Upper lobe of left lung (tissue), 6 donors: ENCODE results near the gene SAMD11. TPM values are rescaled to one million over a fixed set of nuclear protein-coding genes. Genes with fewer than 3 reads are reported as not detected.

ENCODE experiments used
- ATAC-seq, 2 donors: fragments of 200-7000 bp; cut with Tn5 transposase; one replicate each; pipeline ENCODE4 v1.9.1; 2022; ENCODE audit warnings: mild to moderate bottlenecking in 2 of 2, moderate library complexity in 2 of 2; ENCODE audit not compliant: low FRiP score in 2 of 2
- DNase-seq, 2 donors: peaks; one replicate each; pipeline ENCODE4 v3.0.0-alpha.2; 2019 to 2020
- H3K27ac ChIP-seq, 4 donors: fragments of 200-600 bp; sonication (generic); one replicate each; pipeline ENCODE4 v1.5.1; 2016 to 2019
- H3K27me3 ChIP-seq, 4 donors: fragments of 200-600 bp; sonication (generic); one replicate each; pipeline ENCODE4 v1.5.1; 2017 to 2019
- H3K36me3 ChIP-seq, 4 donors: fragments of 200-600 bp; sonication (generic); one replicate each; pipeline ENCODE4 v1.5.1; 2016 to 2019
- H3K4me1 ChIP-seq, 4 donors: fragments of 200-600 bp; sonication (generic); one replicate each; pipeline ENCODE4 v1.5.1; 2018 to 2019
- H3K4me3 ChIP-seq, 4 donors: fragments of 200-600 bp; sonication (generic); one replicate each; pipeline ENCODE4 v1.5.1; 2017 to 2019; ENCODE audit warnings: mild to moderate bottlenecking in 2 of 4, moderate library complexity in 1 of 4
- H3K9me3 ChIP-seq, 4 donors: fragments of 200-600 bp; sonication (generic); one replicate each; pipeline ENCODE4 v1.5.1; 2018 to 2019
- EP300 ChIP-seq, 4 donors: sonication (generic); formaldehyde crosslinking; IDR thresholded peaks; one replicate each; pipeline ENCODE4 v1.5.1; 2017; ENCODE audit warnings: antibody characterized with exemption in 4 of 4, control low read depth in 2 of 4
- POLR2A ChIP-seq, 4 donors: fragments of 450-650 bp; IDR thresholded peaks; one replicate each; pipeline ENCODE4 v1.5.1; 2016 to 2017; ENCODE audit warnings: antibody characterized with exemption in 4 of 4, mild to moderate bottlenecking in 2 of 4
- POLR2AphosphoS5 ChIP-seq, 2 donors: sonication (generic); formaldehyde crosslinking; IDR thresholded peaks; one replicate each; pipeline ENCODE4 v1.5.1; 2017; ENCODE audit warnings: antibody characterized with exemption in 2 of 2
- WGBS, 2 donors: methylation state at CpG; one replicate each; pipeline ENCODE4 v1.1.5; 2017 to 2018; 5-methylcytosine and 5-hydroxymethylcytosine counted together
- total RNA-seq, 6 donors: library from RNA; depleted of rRNA in 4 of 6; stranded (reverse); fragments of >200 nt in 4 of 6; gene quantifications; one replicate each; pipeline versions ENCODE4 v1.1.0 to v1.2.1, GENCODE V29; 2016 to 2021
- TF ChIP-seq, protein P1 (sequence below), 6 experiments: fragments of 450-650 bp in 4 of 6; fragments of 200-600 bp in 2 of 6; sonication (generic) in 2 of 6; IDR thresholded peaks; one replicate each; pipeline ENCODE4 v1.5.1; 2016 to 2019; ENCODE audit warnings: antibody characterized with exemption in 6 of 6
- donor health status: DM: no; HTN: no; CAD: no; lungs with moderate emphysema.
- donor health status: DM: no; HTN: yes; CAD: no; lungs with severe emphysema.

Gene SAMD11
- total RNA-seq, 6 donors from 2014 or later = 1.0 to 9.3 (median 2.4) TPM

DNA sequence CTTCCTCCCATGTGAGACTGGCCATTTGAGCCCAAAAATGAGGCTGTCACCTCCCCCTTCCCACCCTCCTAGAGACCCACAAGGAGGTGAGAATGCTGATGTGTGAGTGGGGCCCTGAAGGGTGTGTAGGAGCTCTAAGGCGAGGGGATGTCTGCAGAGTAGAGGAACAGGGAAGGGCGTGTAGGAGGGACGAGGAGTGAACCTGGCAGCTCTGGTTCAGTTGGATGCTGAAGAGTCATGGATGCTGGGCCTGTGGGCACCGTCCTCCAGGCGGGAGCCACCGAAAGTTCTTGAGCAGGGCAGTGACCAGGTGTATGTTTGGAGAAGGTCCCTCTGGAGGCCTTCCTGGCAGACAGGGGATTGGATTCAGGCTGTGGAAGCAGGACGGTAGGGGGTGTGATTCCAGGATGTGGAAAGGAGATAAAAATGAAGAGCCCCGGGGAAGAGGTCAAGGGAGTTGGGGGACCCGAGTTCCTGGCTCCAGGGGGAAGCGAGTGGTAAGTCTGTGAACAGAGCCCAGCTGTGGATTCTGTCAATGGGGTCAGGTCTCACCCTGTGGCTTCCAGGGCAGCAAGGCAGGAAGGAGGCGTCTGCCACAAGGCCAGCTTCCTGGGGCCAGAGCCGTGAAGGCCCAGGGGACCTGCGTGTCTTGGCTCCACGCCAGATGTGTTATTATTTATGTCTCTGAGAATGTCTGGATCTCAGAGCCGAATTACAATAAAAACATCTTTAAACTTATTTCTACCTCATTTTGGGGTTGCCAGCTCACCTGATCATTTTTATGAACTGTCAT, 7.9 kb downstream of the SAMD11 start:
- DNase-seq (peak in 1 of 2 donors; percentile 1), ATAC-seq (no peak)
- no peak overlapping the region for H3K4me3 ChIP-seq
- no peaks in the 10 kb centered on the region for H3K9me3 ChIP-seq
- peaks cover 4 to 21% (median 16%) of the 10 kb centered on the region in 4 donors for H3K4me1 ChIP-seq
- H3K27ac ChIP-seq = no peak overlapping the region
- TF ChIP-seq POLR2A (IDR thresholded peaks at IDR 0.05) = no peak
- TF ChIP-seq, protein P1, sequence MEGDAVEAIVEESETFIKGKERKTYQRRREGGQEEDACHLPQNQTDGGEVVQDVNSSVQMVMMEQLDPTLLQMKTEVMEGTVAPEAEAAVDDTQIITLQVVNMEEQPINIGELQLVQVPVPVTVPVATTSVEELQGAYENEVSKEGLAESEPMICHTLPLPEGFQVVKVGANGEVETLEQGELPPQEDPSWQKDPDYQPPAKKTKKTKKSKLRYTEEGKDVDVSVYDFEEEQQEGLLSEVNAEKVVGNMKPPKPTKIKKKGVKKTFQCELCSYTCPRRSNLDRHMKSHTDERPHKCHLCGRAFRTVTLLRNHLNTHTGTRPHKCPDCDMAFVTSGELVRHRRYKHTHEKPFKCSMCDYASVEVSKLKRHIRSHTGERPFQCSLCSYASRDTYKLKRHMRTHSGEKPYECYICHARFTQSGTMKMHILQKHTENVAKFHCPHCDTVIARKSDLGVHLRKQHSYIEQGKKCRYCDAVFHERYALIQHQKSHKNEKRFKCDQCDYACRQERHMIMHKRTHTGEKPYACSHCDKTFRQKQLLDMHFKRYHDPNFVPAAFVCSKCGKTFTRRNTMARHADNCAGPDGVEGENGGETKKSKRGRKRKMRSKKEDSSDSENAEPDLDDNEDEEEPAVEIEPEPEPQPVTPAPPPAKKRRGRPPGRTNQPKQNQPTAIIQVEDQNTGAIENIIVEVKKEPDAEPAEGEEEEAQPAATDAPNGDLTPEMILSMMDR (IDR thresholded peaks at IDR 0.05) = no peak
- TF ChIP-seq EP300 (IDR thresholded peaks at IDR 0.05) = no peak
- no peak for TF ChIP-seq POLR2AphosphoS5 (IDR thresholded peaks at IDR 0.05)
- peaks cover 3 to 25% (median 16%) of the 10 kb centered on the region in 4 donors for H3K27me3 ChIP-seq
- 55 to 56% methylated on average over 15 of the region's 15 CpGs for WGBS, 2 donors
- no peaks in the 10 kb centered on the region for H3K36me3 ChIP-seq

DNA sequence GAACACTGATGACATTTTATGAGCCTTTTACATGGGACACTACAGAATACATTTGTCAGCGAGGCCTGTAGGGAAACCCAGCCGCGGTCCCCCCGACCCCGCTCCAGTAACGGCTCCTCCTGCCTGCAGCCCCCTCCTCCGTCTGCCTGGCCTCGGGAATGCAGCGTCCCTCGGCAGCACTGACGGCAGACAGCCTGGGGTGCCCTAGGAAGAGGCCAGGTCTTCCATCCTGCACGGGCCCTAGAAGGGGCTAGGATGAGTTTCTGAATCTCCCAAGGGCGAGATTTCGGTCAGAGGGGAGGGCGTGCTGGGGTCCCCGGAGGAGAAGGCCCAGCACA, 8.4 kb downstream of the SAMD11 start:
- Histone ChIP-seq H3K27me3 (peaks cover 2 to 19% (median 15%) of the 10 kb centered on the region in 4 donors), H3K36me3 (no peaks in the 10 kb centered on the region), H3K4me1 (peaks cover 4 to 21% (median 16%) of the 10 kb centered on the region in 4 donors), H3K27ac (no peak overlapping the region), H3K9me3 (no peaks in the 10 kb centered on the region), H3K4me3 (no peak overlapping the region)
- peak in 1 of 2 donors; percentile 65 for DNase-seq
- no peak for TF ChIP-seq POLR2AphosphoS5 (IDR thresholded peaks at IDR 0.05)
- TF ChIP-seq, protein P1 (IDR thresholded peaks at IDR 0.05) = no peak
- TF ChIP-seq POLR2A (IDR thresholded peaks at IDR 0.05) = no peak
- no peak for TF ChIP-seq EP300 (IDR thresholded peaks at IDR 0.05)
- no peak for ATAC-seq
- WGBS, 2 donors = 64 to 70% methylated on average over 11 to 16 of the region's 16 CpGs

DNA sequence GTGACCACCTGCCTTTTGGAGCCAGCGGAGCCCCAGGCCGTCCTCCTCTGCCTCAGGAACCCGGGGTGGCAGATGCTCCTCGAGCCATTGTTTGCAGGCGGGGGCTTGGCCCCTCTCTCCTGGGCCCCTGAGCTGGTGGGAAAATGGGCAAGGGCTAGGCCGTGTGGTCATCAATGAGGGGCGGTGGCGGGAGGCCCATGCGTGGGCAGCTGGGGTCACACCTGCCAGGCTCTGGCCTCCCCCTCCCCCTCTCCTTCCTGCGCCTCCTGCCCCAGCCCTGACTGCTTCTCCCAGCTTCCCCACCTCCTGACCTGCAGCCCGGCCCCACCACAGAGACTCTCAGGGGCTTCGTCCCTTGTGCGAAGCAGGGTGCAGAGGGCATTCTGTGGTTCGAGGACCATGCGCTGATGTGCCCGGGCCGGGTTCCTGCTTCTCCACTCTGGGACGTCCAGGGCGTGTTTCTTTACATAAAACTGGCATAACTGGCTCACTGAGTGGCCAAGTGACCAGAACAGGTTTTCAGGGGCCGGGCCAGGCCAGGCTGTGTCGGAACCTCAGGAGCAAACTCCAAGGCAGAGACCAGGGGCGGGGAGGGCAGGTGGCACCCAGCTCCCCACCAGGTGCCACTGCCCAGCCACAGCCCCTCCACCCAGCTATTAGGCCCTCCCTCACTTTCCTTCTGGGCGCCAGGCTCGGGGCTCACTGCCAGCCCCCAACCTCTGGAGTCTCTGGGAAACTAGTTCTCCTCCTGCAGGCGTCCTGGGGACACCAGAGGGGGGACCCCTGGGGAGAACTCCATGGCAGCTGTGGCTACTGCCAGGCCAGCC, 9.3 kb downstream of the SAMD11 start:
- Histone ChIP-seq H3K27ac (no peak overlapping the region), H3K36me3 (no peaks in the 10 kb centered on the region), H3K4me3 (no peak overlapping the region), H3K9me3 (no peaks in the 10 kb centered on the region), H3K4me1 (peaks cover 4 to 21% (median 16%) of the 10 kb centered on the region in 4 donors), H3K27me3 (peaks cover 2 to 18% (median 14%) of the 10 kb centered on the region in 4 donors)
- 58 to 61% methylated on average over 23 of the region's 25 CpGs for WGBS, 2 donors
- ATAC-seq (peak in 1 of 2 donors; percentile 85), DNase-seq (peak; percentile 66 to 89)
- peak in 1 of 4 donors; percentile 13 for TF ChIP-seq POLR2A (IDR thresholded peaks at IDR 0.05)
- TF ChIP-seq EP300 (IDR thresholded peaks at IDR 0.05) = no peak

DNA sequence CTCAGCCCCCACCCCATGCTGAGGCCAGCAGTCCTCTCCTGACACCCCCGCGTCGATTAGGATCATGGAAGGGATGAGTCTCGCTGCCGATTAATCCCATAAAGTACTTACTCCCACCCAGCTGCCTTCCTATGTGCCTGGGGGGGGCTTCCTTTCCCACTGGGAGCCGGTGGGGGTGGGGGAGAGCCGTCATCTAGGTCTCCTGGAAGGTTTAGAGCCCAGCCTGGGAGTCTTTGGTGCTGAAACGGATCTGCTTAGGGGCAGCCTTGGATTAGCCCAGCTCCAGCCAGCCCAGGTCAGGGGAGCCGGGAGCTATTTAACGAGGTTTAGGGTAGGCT, 9.8 kb downstream of the SAMD11 start:
- ATAC-seq = no peak
- WGBS, 2 donors = 42 to 46% methylated on average over 7 to 10 of the region's 10 CpGs
- Histone ChIP-seq H3K4me1 (peaks cover 4 to 21% (median 16%) of the 10 kb centered on the region in 4 donors), H3K36me3 (no peaks in the 10 kb centered on the region), H3K27ac (no peak overlapping the region), H3K4me3 (no peak overlapping the region), H3K27me3 (peaks cover 2 to 18% (median 14%) of the 10 kb centered on the region in 4 donors), H3K9me3 (no peaks in the 10 kb centered on the region)
- TF ChIP-seq EP300 (IDR thresholded peaks at IDR 0.05) (no peak), POLR2A (IDR thresholded peaks at IDR 0.05) (no peak), POLR2AphosphoS5 (IDR thresholded peaks at IDR 0.05) (no peak)
- TF ChIP-seq, protein P1 (IDR thresholded peaks at IDR 0.05) = no peak
- DNase-seq = no peak
